Stimulated activated CD8-positive, alpha-beta memory T cell treated with anti-CD3 and anti-CD28 coated beads, Interleukin-15, amount 100 ng/mL, for 48 hours (primary cell): ENCODE data around the gene POM121L2.

Experiments
- DNase-seq, 2 donors: peaks; one replicate each; pipeline ENCODE4 v3.0.0-alpha.2; 2020; ENCODE audit warnings: low read depth in 2 of 2

The POM121L2 gene

GRCh38 chr6:27260369-27260768, 51.7 kb downstream of the POM121L2 start:
- DNase-seq, result no peak
